Measurements from ENCODE around the gene SORBS1. TPM values are rescaled to one million over a fixed set of nuclear protein-coding genes. Genes with fewer than 3 reads are reported as not detected.

SORBS1 gene
- total and polyA plus RNA-seq, 3 donors from 2014 or later, result 34.4 to 46.6 (median 38.8) TPM

DNA sequence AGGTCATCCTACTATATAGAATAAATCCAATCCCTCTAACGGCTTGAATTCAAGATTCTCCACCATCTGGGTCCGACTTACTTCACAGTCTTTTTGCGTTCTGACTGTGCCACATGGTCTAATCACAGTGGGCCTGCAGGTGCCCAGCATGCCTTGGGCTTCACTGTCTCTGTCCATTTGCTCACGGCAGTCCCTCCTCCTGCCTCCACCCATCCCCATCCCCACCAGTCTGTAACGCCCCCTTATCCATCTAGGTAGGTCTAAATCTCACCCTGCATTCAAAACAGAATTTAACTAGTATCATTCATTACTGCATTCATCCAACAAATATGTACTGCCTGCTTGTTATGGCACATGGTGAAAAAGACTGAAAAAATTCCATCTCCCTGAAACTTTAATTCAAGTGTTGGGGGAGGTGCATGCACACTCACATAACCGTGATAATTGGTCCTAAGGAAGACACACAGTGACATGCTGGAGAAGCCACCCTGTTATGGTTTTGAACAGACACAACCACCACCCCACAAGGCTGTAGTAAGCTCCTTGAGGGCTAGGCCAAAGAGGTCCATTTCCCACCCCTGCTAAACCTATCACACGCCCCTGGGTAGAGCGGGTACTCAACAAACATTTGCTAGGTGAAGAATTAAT, 24.2 kb downstream of the SORBS1 start:
- H3K27me3 ChIP-seq, result no peaks in the 10 kb centered on the region
- H3K36me3 ChIP-seq (ENCODE audit: low read depth, missing control alignments), result no peaks in the 10 kb centered on the region
- H3K4me3 ChIP-seq, result no peak overlapping the region
- H3K9me3 ChIP-seq, result no peaks in the 10 kb centered on the region
- no peaks in the 10 kb centered on the region for H3K4me1 ChIP-seq
- WGBS, 2 donors, result 92 to 93% methylated on average over 8 of the region's 8 CpGs
- intact Hi-C loops (cut with DNase I; ENCODE audit: low total_unique reads), result no loop called here
- TF ChIP-seq POLR2A (IDR thresholded peaks at IDR 0.05) (no peak), CTCF (IDR thresholded peaks at IDR 0.05) (no peak)
- peak overlapping the region in 1 of 2 donors; percentile 12 for H3K27ac ChIP-seq
- DNase-seq, result no peak

GRCh38 chr10:95536017-95536416, 25.2 kb downstream of the SORBS1 start:
- no peaks in the 10 kb centered on the region for H3K36me3 ChIP-seq (ENCODE audit: low read depth, missing control alignments)
- no peaks in the 10 kb centered on the region for H3K9me3 ChIP-seq
- intact Hi-C loops (cut with DNase I; ENCODE audit: low total_unique reads), result no loop called here
- no peaks in the 10 kb centered on the region for H3K27me3 ChIP-seq
- TF ChIP-seq CTCF (IDR thresholded peaks at IDR 0.05) (no peak), POLR2A (IDR thresholded peaks at IDR 0.05) (no peak)
- no peak overlapping the region for H3K4me3 ChIP-seq
- DNase-seq, result no peak
- 73 to 78% methylated on average over 8 of the region's 8 CpGs for WGBS, 2 donors
- H3K4me1 ChIP-seq, result no peaks in the 10 kb centered on the region
- H3K27ac ChIP-seq, result peak overlapping the region; percentile 2 to 12

DNA sequence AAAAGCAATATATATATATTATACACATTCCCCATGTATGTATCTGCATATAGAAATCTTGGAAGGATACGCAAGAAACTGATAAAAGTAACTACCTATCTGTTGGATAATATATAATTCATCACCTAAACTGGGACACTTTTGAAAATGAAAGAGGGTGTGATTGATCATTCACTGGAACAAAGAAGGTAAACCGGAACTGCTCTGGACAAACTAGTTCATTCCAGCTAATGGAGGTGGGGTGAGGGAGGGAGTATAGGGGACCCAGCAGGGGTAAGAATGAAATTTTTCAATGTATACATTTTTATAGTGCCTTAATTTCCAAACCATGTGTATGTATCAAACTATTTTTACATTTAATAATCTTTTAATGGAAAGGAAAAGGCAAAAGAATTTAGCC, 25.6 kb downstream of the SORBS1 start:
- H3K27ac ChIP-seq, result peak overlapping the region in 1 of 2 donors; percentile 12
- 81 to 95% methylated on average over 2 of the region's 2 CpGs for WGBS, 2 donors
- H3K36me3 ChIP-seq (ENCODE audit: low read depth, missing control alignments), result no peaks in the 10 kb centered on the region
- intact Hi-C loops (cut with DNase I; ENCODE audit: low total_unique reads), result no loop called here
- no peak for DNase-seq
- H3K4me1 ChIP-seq, result no peaks in the 10 kb centered on the region
- no peak overlapping the region for H3K4me3 ChIP-seq
- H3K27me3 ChIP-seq, result no peaks in the 10 kb centered on the region
- H3K9me3 ChIP-seq, result no peaks in the 10 kb centered on the region
- TF ChIP-seq CTCF (IDR thresholded peaks at IDR 0.05) (no peak), POLR2A (IDR thresholded peaks at IDR 0.05) (no peak)

- DNase-seq, result no peak
- H3K27ac ChIP-seq, result peak overlapping the region in 1 of 2 donors; percentile 39
- H3K9me3 ChIP-seq, result no peaks in the 10 kb centered on the region
- no peaks in the 10 kb centered on the region for H3K27me3 ChIP-seq
- TF ChIP-seq CTCF (IDR thresholded peaks at IDR 0.05) (no peak), POLR2A (IDR thresholded peaks at IDR 0.05) (no peak)
- H3K4me3 ChIP-seq, result no peak overlapping the region
- no peaks in the 10 kb centered on the region for H3K36me3 ChIP-seq (ENCODE audit: low read depth, missing control alignments)
- no peaks in the 10 kb centered on the region for H3K4me1 ChIP-seq
- 73 to 84% methylated on average over 6 of the region's 6 CpGs for WGBS, 2 donors
- intact Hi-C loops (cut with DNase I; ENCODE audit: low total_unique reads), result no loop called here
Observed at GRCh38 chr10:95533590-95533989, 27.6 kb downstream of the SORBS1 start.

- Histone ChIP-seq H3K4me1 (no peaks in the 10 kb centered on the region), H3K4me3 (no peak overlapping the region), H3K27me3 (no peaks in the 10 kb centered on the region), H3K36me3 (ENCODE audit: low read depth, missing control alignments) (no peaks in the 10 kb centered on the region), H3K9me3 (no peaks in the 10 kb centered on the region), H3K27ac (no peak overlapping the region)
- no peak for TF ChIP-seq POLR2A (IDR thresholded peaks at IDR 0.05)
- no peak for TF ChIP-seq CTCF (IDR thresholded peaks at IDR 0.05)
- 93 to 94% methylated on average over 2 of the region's 2 CpGs for WGBS, 2 donors
- intact Hi-C loops (cut with DNase I; ENCODE audit: low total_unique reads), result no loop called here
- no peak for DNase-seq
Observed at GRCh38 chr10:95532536-95532935, 28.6 kb downstream of the SORBS1 start.

Data from testis (tissue), 3 donors.